ENCODE measurements around the gene C1orf94. TPM values are rescaled to one million over a fixed set of nuclear protein-coding genes. Genes with fewer than 3 reads are reported as not detected.

The C1orf94 gene
- total and polyA plus RNA-seq, 2 of the 8 experiments (the other 6 are each of a cell fraction or from before 2014, with no cell fraction given): 5.8 to 12.5 TPM

- H4K20me1 ChIP-seq (replicated peaks in 1 of 2; ENCODE audit: control insufficient read depth in 1 of 2, insufficient read depth in 2 of 2, low read length in 2 of 2): peaks cover 0 to 4% of the 10 kb centered on the region in 2 experiments
Measured at GRCh38 chr1:34199927-34200326, 23.2 kb downstream of the C1orf94 start.

More at GRCh38 chr1:34199927-34200326, 23.2 kb downstream of the C1orf94 start:
- DNase-seq (ENCODE audit: low read depth in 1 of 2, low spot score in 2 of 2) (no peak), FAIRE-seq (no peak)
- Histone ChIP-seq H2AK5ac (ENCODE audit: low read depth, low read length) (no peak overlapping the region), H3K79me2 (ENCODE audit: control insufficient read depth in 1 of 2, insufficient read depth in 2 of 2, low read length in 2 of 2) (no peaks in the 10 kb centered on the region; a peak in 1 of 4 replicates), H4K5ac (ENCODE audit: insufficient read length, low read depth, low read length) (no peak overlapping the region), H3K9ac (replicated peaks in 1 of 4; ENCODE audit: extremely low read depth in 1 of 4, low read depth in 3 of 4, low read length in 3 of 4) (no peak overlapping the region), H3K14ac (ENCODE audit: insufficient read length) (no peak overlapping the region), H3K4me1 (replicated peaks in 1 of 4; ENCODE audit: control insufficient read depth in 3 of 4, insufficient read depth in 4 of 4, low read length in 3 of 4) (no peaks in the 10 kb centered on the region; a peak in 1 of 7 replicates), H3K79me1 (ENCODE audit: low read depth, low read length) (no peaks in the 10 kb centered on the region), H2BK15ac (ENCODE audit: low read length) (no peak overlapping the region), H2BK120ac (replicated peaks; ENCODE audit: low read depth, low read length) (no peak overlapping the region), H2AFZ (ENCODE audit: low read length) (no peak overlapping the region), H3K23ac (ENCODE audit: insufficient read length) (no peak overlapping the region), H3K23me2 (ENCODE audit: low read depth, low read length) (no peaks in the 10 kb centered on the region; the same call in 1 of the 2 replicates), H3K27me3 (replicated peaks in 1 of 4; ENCODE audit: control insufficient read depth in 3 of 4, extremely low read depth in 1 of 4, insufficient read depth in 3 of 4, low read length in 3 of 4) (no peaks in the 10 kb centered on the region), H3K4me3 (ENCODE audit: extremely low read depth in 1 of 4, insufficient read depth in 2 of 4, low read depth in 3 of 4, low read length in 4 of 4) (no peak overlapping the region), H3K18ac (ENCODE audit: extremely low read depth, low read length) (no peak overlapping the region), H2BK5ac (ENCODE audit: low read depth, low read length) (no peak overlapping the region), H4K91ac (replicated peaks; ENCODE audit: insufficient read length, low read length) (no peak overlapping the region), H3K4ac (replicated peaks; ENCODE audit: insufficient read length, low read depth, low read length) (no peak overlapping the region), H3K36me3 (ENCODE audit: control insufficient read depth in 2 of 4, insufficient read depth in 4 of 4, low read length in 3 of 4) (no peaks in the 10 kb centered on the region), H4K8ac (ENCODE audit: extremely low read depth, insufficient read depth, low read length) (no peak overlapping the region), H3K9me3 (ENCODE audit: insufficient read depth in 2 of 2, low read depth in 1 of 2, low read length in 1 of 2) (no peaks in the 10 kb centered on the region), H2BK12ac (ENCODE audit: low read depth, low read length) (no peak overlapping the region), H3K4me2 (ENCODE audit: insufficient read depth in 1 of 2, low read depth in 2 of 2, low read length in 2 of 2) (no peak overlapping the region), H3K27ac (ENCODE audit: low read depth, low read length) (no peak overlapping the region), H3K56ac (replicated peaks; ENCODE audit: insufficient read length, low read depth, low read length) (no peak overlapping the region), H2BK20ac (ENCODE audit: low read length) (no peak overlapping the region)
- POLR2A ChIA-PET (ENCODE audit: partially characterized antibody): interaction anchor here (0.5 to 1.3 kb wide), 2 partner anchors 9 to 27 kb away, joined by 3 read pairs; no protein-coding TSS in a partner anchor
- TF ChIP-seq TEAD4 (IDR thresholded peaks at IDR 0.05; ENCODE audit: low read depth, low read length): no peak
- TF ChIP-seq RNF2 (IDR thresholded peaks at IDR 0.05; ENCODE audit: borderline replicate concordance, low read depth, low read length, missing control alignments, poor library complexity, severe bottlenecking): no peak
- WGBS, 2 experiments (ENCODE audit: extremely low coverage in 1 of 2, insufficient coverage in 1 of 2, insufficient read length in 1 of 2, insufficient replicate concordance in 2 of 2, low coverage in 1 of 2, low lambda C conversion rate in 2 of 2, missing lambda C conversion rate in 1 of 2): 64% methylated on average over 1 of the region's 1 CpG; no CpG with 5 or more reads in 1 of the 2 experiments
- CTCF ChIA-PET (ENCODE audit: partially characterized antibody): no interaction called here

Measured in H1 (cell line).